ENCODE results near the gene MSX2.
"Not testable (repeated sequence)": the region's sequence is repeated elsewhere in the genome, so short reads cannot be mapped to it uniquely, and the experiment has no call there.

MSX2 gene

GRCh38 chr5:174750711-174751110, 26.3 kb downstream of the MSX2 start:
- DNase-seq (ENCODE audit: low read depth, low spot score), result peak; percentile 17
- POLR2A ChIA-PET, result no interaction called here
- CTCF ChIA-PET, result interaction anchor here (0.7 to 5.4 kb wide), 5 partner anchors 41 to 706 kb away, joined by 3 to 37 read pairs (median 3); no protein-coding TSS in a partner anchor
- TF ChIP-seq CTCF (IDR thresholded peaks at IDR 0.05; ENCODE audit: insufficient read depth, low read length, missing control alignments), result no peak
- peak overlapping the region; percentile 49 for H3K4me3 ChIP-seq (ENCODE audit: low read depth, low read length)

- TF ChIP-seq CTCF (IDR thresholded peaks at IDR 0.05; ENCODE audit: insufficient read depth, low read length, missing control alignments), result no peak
- ChIA-PET CTCF (interaction anchor here (0.7 to 5.4 kb wide), 7 partner anchors 43 to 707 kb away, joined by 3 to 37 read pairs (median 3); no protein-coding TSS in a partner anchor), POLR2A (no interaction called here)
- DNase-seq (ENCODE audit: low read depth, low spot score), result no peak
- peak overlapping the region; percentile 49 for H3K4me3 ChIP-seq (ENCODE audit: low read depth, low read length)
These were observed 27.0 kb downstream of the MSX2 start for GRCh38 chr5:174751154-174752000.

GRCh38 chr5:174752121-174752520, 27.7 kb downstream of the MSX2 start:
- POLR2A ChIA-PET, result no interaction called here
- CTCF ChIA-PET, result interaction anchor here (0.8 to 5.4 kb wide), 4 partner anchors 179 to 332 kb away, joined by 3 to 37 read pairs (median 4); no protein-coding TSS in a partner anchor
- no peak overlapping the region; the same call in 1 of the 2 replicates for H3K4me3 ChIP-seq (ENCODE audit: low read depth, low read length)
- no peak for TF ChIP-seq CTCF (IDR thresholded peaks at IDR 0.05; ENCODE audit: insufficient read depth, low read length, missing control alignments)
- DNase-seq (ENCODE audit: low read depth, low spot score), result no peak

- POLR2A ChIA-PET, result no interaction called here
- CTCF ChIA-PET, result interaction anchor here (0.9 to 1.3 kb wide), 4 partner anchors 27 to 338 kb away, joined by 3 to 8 read pairs (median 4); no protein-coding TSS in a partner anchor
- TF ChIP-seq CTCF (IDR thresholded peaks at IDR 0.05; ENCODE audit: insufficient read depth, low read length, missing control alignments), result peak; percentile 50
- H3K4me3 ChIP-seq (ENCODE audit: low read depth, low read length), result no peak overlapping the region
- DNase-seq (ENCODE audit: low read depth, low spot score), result no peak
These were observed 30.7 kb downstream of the MSX2 start for GRCh38 chr5:174755106-174755505.

- TF ChIP-seq CTCF (IDR thresholded peaks at IDR 0.05; ENCODE audit: insufficient read depth, low read length, missing control alignments), result no peak
- CTCF ChIA-PET, result interaction anchor here (1.1 kb wide), 1 partner anchor 342 kb away, joined by 3 read pairs; no protein-coding TSS in a partner anchor
- no peak overlapping the region for H3K4me3 ChIP-seq (ENCODE audit: low read depth, low read length)
- no peak for DNase-seq (ENCODE audit: low read depth, low spot score)
- POLR2A ChIA-PET, result no interaction called here
These were observed 34.7 kb downstream of the MSX2 start for GRCh38 chr5:174759091-174759490.

- POLR2A ChIA-PET, result no interaction called here
- TF ChIP-seq CTCF (IDR thresholded peaks at IDR 0.05; ENCODE audit: insufficient read depth, low read length, missing control alignments), result no peak
- H3K4me3 ChIP-seq (ENCODE audit: low read depth, low read length), result no peak overlapping the region
- CTCF ChIA-PET, result interaction anchor here (1.4 kb wide), 1 partner anchor 32 kb away, joined by 4 read pairs; no protein-coding TSS in a partner anchor
- DNase-seq (ENCODE audit: low read depth, low spot score), result no peak
These were observed 36.3 kb downstream of the MSX2 start for GRCh38 chr5:174760721-174761120.

GRCh38 chr5:174761341-174761740, 37.0 kb downstream of the MSX2 start:
- DNase-seq (ENCODE audit: low read depth, low spot score); H3K4me3 ChIP-seq (ENCODE audit: low read depth, low read length); POLR2A ChIA-PET: not testable (repeated sequence)
- CTCF ChIA-PET, result interaction anchor here (1.5 kb wide), 1 partner anchor 342 kb away, joined by 6 read pairs; no protein-coding TSS in a partner anchor
